ENCODE results near the gene CAP2.
"Not testable (repeated sequence)": the region's sequence is repeated elsewhere in the genome, so short reads cannot be mapped to it uniquely, and the experiment has no call there.

CAP2 gene

GRCh38 chr6:17506962-17507361 is 113.6 kb downstream of the CAP2 start:
- DNase-seq, result no peak

DNA sequence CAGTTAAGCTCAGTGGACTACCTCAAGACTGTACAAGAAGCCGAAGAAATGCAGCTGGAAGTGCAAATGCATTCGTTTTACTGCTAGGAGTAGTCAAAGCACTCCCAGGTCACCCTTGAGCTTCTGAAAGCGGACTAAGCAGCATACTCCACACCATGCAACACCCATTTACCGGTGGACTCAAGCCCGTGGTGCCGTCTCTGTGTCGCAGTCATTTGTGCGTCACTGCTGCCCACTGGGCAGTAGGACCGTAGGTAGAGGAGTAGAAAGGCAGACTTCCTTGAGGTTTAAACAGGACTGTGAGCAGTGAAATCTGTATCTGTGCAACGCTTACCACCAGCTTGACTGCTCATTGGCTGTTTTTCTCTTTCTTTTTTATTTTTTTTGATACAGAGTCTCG is 117.7 kb downstream of the CAP2 start:
- no peak for DNase-seq

GRCh38 chr6:17511580-17511979 is 118.2 kb downstream of the CAP2 start:
- DNase-seq, result no peak

GRCh38 chr6:17519120-17519519 is 125.7 kb downstream of the CAP2 start:
- DNase-seq, result no peak

- no peak for DNase-seq
These were observed 132.2 kb downstream of the CAP2 start for GRCh38 chr6:17525637-17526036.

GRCh38 chr6:17527076-17527475 is 133.7 kb downstream of the CAP2 start:
- DNase-seq, result no peak

- no peak for DNase-seq
These were observed 137.0 kb downstream of the CAP2 start for GRCh38 chr6:17530321-17530835.

DNA sequence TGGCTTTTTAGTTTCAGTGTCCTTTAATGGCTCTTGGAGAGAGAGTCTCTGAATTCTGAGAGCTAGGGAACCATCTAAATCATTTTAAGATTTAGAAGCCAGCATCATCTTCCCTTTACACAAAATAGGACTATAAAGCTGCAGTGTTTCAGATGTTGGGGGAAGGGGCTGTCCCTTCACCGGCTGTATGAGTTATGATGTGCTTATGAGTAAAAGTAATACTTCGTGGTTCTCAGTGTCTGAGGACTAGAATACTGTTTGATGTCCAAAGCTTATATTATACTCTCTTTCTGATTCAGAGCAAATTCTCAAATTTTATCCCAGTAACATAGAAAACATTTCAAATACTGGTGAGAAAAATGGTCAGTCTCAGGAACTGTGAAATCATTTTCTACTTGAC is 143.2 kb downstream of the CAP2 start:
- no peak for DNase-seq

GRCh38 chr6:17542243-17542642 is 148.8 kb downstream of the CAP2 start:
- DNase-seq, result no peak

DNA sequence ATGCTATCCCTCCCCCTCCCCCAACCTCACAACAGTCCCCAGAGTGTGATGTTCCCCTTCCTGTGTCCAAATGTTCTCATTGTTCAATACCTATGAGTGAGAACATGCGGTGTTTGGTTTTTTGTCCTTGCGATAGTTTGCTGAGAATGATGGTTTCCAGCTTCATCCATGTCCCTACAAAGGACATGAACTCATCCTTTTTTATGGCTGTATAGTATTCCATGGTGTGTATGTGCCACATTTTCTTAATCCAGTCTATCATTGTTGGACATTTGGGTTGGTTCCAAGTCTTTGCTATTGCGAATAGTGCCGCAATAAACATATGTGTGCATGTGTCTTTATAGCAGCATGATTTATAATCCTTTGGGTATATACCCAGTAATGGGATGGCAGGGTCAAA is 152.3 kb downstream of the CAP2 start:
- DNase-seq, result not testable (repeated sequence)

- no peak for DNase-seq
These were observed 158.1 kb downstream of the CAP2 start for GRCh38 chr6:17551383-17551958.

GRCh38 chr6:17552861-17553260 is 159.5 kb downstream of the CAP2 start:
- no peak for DNase-seq

DNA sequence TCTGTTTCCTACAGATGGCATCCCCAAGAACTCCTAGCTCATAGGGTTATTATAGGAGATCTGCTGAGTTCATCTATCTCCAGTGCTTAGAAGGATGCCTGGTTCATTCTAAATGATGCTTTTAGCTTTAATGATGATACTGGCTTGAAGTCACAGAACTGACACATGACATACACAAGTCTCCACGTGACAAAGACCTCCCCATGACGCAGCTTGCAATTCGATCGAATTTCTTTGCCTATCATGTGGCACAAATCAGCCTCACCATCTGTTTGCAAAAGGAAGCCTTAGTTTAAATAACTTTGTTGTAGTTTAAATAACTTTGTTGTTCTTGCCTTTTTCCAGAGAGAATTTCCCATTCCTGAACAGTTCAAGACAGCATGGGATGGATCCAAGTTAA is 162.6 kb downstream of the CAP2 start:
- DNase-seq, result no peak

DNA sequence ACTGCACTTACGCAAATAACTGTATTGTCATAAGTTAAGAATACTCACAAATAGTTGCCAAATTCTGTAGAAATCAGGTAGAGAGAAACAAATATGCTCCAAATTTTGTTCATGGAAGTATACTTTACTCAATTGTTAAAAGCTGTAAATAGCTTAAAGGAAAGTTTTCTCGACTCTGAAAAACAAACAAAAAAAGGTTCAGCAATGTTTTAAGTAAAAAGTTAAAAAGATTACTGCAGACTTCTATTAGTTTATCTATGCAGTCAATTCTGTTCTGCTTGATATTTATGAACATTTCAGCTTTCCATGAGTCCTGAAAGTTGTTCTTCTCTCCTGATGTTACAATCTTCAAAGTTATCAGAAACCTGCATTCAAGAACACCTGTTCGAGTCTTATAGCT is 169.2 kb downstream of the CAP2 start:
- no peak for DNase-seq

DNA sequence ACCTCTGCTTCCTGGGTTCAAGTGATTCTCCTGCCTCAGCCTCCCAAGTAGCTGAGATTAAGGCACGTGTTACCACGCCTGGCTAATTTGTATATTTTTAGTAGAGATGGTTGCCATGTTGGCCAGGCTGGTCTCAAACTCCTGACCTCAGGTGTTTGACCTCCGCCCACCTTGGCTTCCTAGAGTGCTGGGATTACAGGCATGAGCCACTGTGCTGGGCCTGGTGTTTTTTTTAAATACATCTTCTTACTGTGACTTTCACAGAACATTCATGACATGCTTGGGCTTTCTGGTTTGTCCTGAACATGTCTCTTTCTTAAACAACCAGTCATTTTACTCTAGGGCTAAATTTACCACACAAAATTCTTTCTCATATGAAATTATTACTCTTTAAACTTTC is 172.0 kb downstream of the CAP2 start:
- DNase-seq, result no peak

- no peak for DNase-seq
These were observed 181.6 kb downstream of the CAP2 start for GRCh38 chr6:17574866-17575560.

DNA sequence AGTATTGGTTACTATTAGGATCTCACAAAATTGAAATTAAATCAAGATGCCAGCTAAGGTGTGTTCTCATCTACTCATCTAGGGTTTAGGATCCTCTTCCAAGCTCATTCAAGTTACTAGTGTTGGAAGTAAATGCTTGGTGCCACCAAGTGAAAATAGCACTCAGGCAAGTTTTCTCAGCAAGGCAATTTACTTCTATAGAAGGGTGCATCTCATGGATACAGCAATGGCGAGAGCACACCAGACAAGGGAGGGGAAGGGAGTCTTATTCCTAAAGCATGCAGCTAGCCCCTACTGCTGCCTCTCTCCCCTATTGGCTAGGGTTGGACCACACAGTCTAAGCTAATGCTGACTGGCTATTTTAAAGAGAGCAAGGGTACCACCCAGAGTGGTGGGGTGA is 183.7 kb downstream of the CAP2 start:
- DNase-seq, result no peak

- DNase-seq, result no peak
These were observed 187.2 kb downstream of the CAP2 start for GRCh38 chr6:17580518-17581048.

- DNase-seq, result not testable (repeated sequence)
These were observed 187.9 kb downstream of the CAP2 start for GRCh38 chr6:17581282-17581681.

DNA sequence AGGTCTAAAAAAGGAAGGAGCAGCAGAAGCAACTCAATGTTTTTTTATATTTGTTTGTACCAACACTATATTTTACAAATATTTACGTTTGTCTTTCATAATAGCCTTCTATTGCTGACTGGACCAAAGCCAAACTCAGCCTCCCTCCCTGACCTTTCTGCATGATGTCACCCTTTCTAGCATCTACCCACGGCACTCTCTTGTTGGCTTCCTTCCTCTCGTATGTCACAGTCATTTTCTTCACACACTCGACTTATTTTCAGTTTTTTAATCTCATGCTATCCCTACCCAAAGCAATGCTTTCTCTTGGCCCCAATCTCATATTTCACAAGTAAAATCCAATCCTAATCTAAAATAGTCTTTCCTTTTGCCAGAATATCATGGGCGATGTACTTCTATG is 190.4 kb downstream of the CAP2 start:
- no peak for DNase-seq

- DNase-seq, result no peak
These were observed 190.9 kb downstream of the CAP2 start for GRCh38 chr6:17584241-17584803.

GRCh38 chr6:17585766-17586490 is 192.5 kb downstream of the CAP2 start:
- DNase-seq, result no peak

DNA sequence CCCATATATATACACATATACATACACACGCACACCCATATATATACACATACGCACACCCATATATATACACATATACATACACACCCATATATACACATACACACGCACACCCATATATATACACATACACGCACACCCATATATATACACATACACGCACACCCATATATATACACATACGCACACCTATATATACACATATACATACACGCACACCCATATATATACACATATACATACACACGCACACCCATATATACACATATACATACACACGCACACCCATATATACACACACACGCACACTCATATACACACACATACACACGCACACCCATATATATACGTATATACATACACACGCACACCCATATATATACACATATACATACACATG is 193.2 kb downstream of the CAP2 start:
- not testable (repeated sequence) for DNase-seq

GRCh38 chr6:17588011-17588410 is 194.6 kb downstream of the CAP2 start:
- DNase-seq, result no peak
